Measurements from ENCODE around the gene RHEB. TPM values are rescaled to one million over a fixed set of nuclear protein-coding genes. Genes with fewer than 3 reads are reported as not detected.

Gene RHEB
- polyA plus RNA-seq, 1 of the 3 experiments (the other 2 are of a cell fraction) = 87.3 TPM

DNA sequence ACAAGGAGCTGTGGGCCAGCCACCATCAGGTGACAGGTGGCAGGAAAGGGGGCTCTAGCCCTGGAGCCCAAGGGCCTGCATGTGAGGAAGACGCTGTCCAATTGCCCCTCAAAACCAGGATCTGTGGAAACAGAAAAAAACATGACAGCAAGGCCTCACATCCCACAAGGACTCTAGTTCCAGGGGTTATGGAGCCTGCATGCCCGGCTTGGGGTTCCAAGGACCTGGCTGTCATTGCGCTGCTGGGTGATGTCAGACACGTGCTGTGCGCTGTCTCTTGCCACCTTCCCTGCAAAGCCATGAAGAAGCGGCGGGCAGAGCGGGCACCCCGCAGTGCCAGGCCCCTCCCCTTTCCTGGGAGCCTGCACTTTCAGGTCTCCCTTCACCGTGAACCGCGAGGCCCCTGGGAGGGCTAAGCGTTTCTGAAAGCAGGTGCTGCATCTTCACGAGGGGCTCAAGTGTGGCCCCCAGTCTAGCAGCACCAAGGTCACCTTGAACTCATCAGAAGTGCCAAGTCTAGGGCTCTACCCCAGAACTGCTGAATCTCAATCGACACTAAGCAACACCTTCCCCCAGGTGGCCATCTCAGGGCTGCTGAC, 64.7 kb downstream of the RHEB start:
- H3K9me2 ChIP-seq = no peaks in the 10 kb centered on the region
- WGBS (ENCODE audit: low lambda C conversion rate) = 89% methylated on average over 15 of the region's 15 CpGs
- no peak overlapping the region for H3K27ac ChIP-seq (ENCODE audit: low read depth in 2 of 2, low read length in 1 of 2)
- H3K36me3 ChIP-seq (replicated peaks in 1 of 2; ENCODE audit: control insufficient read depth in 1 of 2, insufficient read depth in 2 of 2, low read length in 1 of 2) = no peaks in the 10 kb centered on the region
- TF ChIP-seq ELF1 (IDR thresholded peaks at IDR 0.05) (no peak), SIN3A (IDR thresholded peaks at IDR 0.05; ENCODE audit: borderline replicate concordance, low read depth, low read length) (no peak), YY1 (IDR thresholded peaks at IDR 0.05; ENCODE audit: low read depth) (no peak), GABPA (IDR thresholded peaks at IDR 0.05; ENCODE audit: low read depth) (no peak), RCOR1 (IDR thresholded peaks at IDR 0.05; ENCODE audit: low read length) (no peak), FOSL2 (IDR thresholded peaks at IDR 0.05; ENCODE audit: borderline replicate concordance, low read depth) (no peak), JUND (IDR thresholded peaks at IDR 0.05) (no peak), EP300 (IDR thresholded peaks at IDR 0.05; ENCODE audit: borderline replicate concordance in 1 of 2, low read depth in 1 of 2, low read length in 1 of 2) (no peak)
- TF ChIP-seq, protein P1, sequence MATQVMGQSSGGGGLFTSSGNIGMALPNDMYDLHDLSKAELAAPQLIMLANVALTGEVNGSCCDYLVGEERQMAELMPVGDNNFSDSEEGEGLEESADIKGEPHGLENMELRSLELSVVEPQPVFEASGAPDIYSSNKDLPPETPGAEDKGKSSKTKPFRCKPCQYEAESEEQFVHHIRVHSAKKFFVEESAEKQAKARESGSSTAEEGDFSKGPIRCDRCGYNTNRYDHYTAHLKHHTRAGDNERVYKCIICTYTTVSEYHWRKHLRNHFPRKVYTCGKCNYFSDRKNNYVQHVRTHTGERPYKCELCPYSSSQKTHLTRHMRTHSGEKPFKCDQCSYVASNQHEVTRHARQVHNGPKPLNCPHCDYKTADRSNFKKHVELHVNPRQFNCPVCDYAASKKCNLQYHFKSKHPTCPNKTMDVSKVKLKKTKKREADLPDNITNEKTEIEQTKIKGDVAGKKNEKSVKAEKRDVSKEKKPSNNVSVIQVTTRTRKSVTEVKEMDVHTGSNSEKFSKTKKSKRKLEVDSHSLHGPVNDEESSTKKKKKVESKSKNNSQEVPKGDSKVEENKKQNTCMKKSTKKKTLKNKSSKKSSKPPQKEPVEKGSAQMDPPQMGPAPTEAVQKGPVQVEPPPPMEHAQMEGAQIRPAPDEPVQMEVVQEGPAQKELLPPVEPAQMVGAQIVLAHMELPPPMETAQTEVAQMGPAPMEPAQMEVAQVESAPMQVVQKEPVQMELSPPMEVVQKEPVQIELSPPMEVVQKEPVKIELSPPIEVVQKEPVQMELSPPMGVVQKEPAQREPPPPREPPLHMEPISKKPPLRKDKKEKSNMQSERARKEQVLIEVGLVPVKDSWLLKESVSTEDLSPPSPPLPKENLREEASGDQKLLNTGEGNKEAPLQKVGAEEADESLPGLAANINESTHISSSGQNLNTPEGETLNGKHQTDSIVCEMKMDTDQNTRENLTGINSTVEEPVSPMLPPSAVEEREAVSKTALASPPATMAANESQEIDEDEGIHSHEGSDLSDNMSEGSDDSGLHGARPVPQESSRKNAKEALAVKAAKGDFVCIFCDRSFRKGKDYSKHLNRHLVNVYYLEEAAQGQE (IDR thresholded peaks at IDR 0.05; ENCODE audit: low read depth, low read length) = no peak
- TF ChIP-seq, protein P2, sequence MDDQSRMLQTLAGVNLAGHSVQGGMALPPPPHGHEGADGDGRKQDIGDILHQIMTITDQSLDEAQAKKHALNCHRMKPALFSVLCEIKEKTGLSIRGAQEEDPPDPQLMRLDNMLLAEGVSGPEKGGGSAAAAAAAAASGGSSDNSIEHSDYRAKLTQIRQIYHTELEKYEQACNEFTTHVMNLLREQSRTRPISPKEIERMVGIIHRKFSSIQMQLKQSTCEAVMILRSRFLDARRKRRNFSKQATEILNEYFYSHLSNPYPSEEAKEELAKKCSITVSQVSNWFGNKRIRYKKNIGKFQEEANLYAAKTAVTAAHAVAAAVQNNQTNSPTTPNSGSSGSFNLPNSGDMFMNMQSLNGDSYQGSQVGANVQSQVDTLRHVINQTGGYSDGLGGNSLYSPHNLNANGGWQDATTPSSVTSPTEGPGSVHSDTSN (IDR thresholded peaks at IDR 0.05) = no peak
- no peaks in the 10 kb centered on the region for H3K9me3 ChIP-seq
- H2AFZ ChIP-seq (ENCODE audit: low read depth) = no peak overlapping the region
- no peak overlapping the region for H3K4me2 ChIP-seq
- no peak overlapping the region for H3K4me3 ChIP-seq (ENCODE audit: low read depth in 2 of 2, low read length in 1 of 2)
- no peaks in the 10 kb centered on the region for H3K79me2 ChIP-seq (ENCODE audit: insufficient read depth)
- H3K9ac ChIP-seq = no peak overlapping the region
- CTCF ChIA-PET = no interaction called here
- H4K20me1 ChIP-seq (ENCODE audit: insufficient read depth) = no peaks in the 10 kb centered on the region
- no peaks in the 10 kb centered on the region for H3K27me3 ChIP-seq (ENCODE audit: insufficient read depth)
- peaks cover 0 to 8% of the 10 kb centered on the region in 2 experiments; a peak in 1 of 4 replicates for H3K4me1 ChIP-seq (ENCODE audit: control insufficient read depth in 1 of 2, insufficient read depth in 2 of 2, low read depth in 1 of 2, low read length in 1 of 2)
- POLR2A ChIA-PET = no interaction called here
- peaks cover 3% of the 10 kb centered on the region for H3F3A ChIP-seq (replicated peaks; ENCODE audit: insufficient read depth)
- no peak for DNase-seq

DNA sequence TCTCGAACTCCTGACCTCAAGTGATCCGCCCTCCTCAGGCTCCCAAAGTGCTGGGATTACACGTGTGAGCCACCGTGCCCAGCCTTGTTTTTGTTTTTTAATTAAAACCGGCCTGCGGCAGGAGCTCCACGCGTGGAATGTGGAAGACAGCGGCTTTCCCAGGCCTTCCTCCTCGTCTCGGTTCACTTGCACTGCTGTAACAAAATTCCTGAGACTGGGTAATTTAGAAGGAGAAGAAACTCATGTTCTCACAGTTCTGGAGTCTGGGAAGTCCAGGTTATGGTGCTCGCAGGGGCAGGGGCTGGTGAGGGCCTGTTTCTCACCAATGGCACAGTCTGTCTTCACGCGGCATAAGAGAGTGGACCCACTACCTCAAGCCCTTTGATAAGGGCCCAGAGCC, 65.4 kb downstream of the RHEB start:
- CTCF ChIA-PET = interaction anchor here (1.2 kb wide), 1 partner anchor 139 kb away, joined by 4 read pairs; no protein-coding TSS in a partner anchor
- Histone ChIP-seq H3K4me1 (ENCODE audit: control insufficient read depth in 1 of 2, insufficient read depth in 2 of 2, low read depth in 1 of 2, low read length in 1 of 2) (peaks cover 0 to under 1% of the 10 kb centered on the region in 2 experiments; a peak in 1 of 4 replicates), H3K27me3 (ENCODE audit: insufficient read depth) (no peaks in the 10 kb centered on the region), H3K4me2 (no peak overlapping the region), H3K4me3 (ENCODE audit: low read depth in 2 of 2, low read length in 1 of 2) (no peak overlapping the region), H3F3A (replicated peaks; ENCODE audit: insufficient read depth) (no peaks in the 10 kb centered on the region), H3K27ac (ENCODE audit: low read depth in 2 of 2, low read length in 1 of 2) (no peak overlapping the region), H4K20me1 (ENCODE audit: insufficient read depth) (no peaks in the 10 kb centered on the region), H3K9ac (no peak overlapping the region), H3K79me2 (ENCODE audit: insufficient read depth) (no peaks in the 10 kb centered on the region), H2AFZ (ENCODE audit: low read depth) (no peak overlapping the region), H3K9me3 (no peaks in the 10 kb centered on the region), H3K36me3 (replicated peaks in 1 of 2; ENCODE audit: control insufficient read depth in 1 of 2, insufficient read depth in 2 of 2, low read length in 1 of 2) (no peaks in the 10 kb centered on the region), H3K9me2 (no peaks in the 10 kb centered on the region)
- WGBS (ENCODE audit: low lambda C conversion rate) = 93% methylated on average over 14 of the region's 14 CpGs
- POLR2A ChIA-PET = no interaction called here
- no peak for DNase-seq
- TF ChIP-seq, protein P3, sequence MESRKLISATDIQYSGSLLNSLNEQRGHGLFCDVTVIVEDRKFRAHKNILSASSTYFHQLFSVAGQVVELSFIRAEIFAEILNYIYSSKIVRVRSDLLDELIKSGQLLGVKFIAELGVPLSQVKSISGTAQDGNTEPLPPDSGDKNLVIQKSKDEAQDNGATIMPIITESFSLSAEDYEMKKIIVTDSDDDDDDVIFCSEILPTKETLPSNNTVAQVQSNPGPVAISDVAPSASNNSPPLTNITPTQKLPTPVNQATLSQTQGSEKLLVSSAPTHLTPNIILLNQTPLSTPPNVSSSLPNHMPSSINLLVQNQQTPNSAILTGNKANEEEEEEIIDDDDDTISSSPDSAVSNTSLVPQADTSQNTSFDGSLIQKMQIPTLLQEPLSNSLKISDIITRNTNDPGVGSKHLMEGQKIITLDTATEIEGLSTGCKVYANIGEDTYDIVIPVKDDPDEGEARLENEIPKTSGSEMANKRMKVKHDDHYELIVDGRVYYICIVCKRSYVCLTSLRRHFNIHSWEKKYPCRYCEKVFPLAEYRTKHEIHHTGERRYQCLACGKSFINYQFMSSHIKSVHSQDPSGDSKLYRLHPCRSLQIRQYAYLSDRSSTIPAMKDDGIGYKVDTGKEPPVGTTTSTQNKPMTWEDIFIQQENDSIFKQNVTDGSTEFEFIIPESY (IDR thresholded peaks at IDR 0.05; ENCODE audit: borderline replicate concordance, low read depth) = no peak
- TF ChIP-seq SIN3A (IDR thresholded peaks at IDR 0.05; ENCODE audit: borderline replicate concordance, low read depth, low read length) (no peak), TAF1 (IDR thresholded peaks at IDR 0.05; ENCODE audit: borderline replicate concordance, low read depth, low read length) (no peak), EP300 (IDR thresholded peaks at IDR 0.05; ENCODE audit: borderline replicate concordance in 1 of 2, low read depth in 1 of 2, low read length in 1 of 2) (no peak), YY1 (IDR thresholded peaks at IDR 0.05; ENCODE audit: low read depth) (no peak), FOXJ3 (CRISPR knock-in tag; IDR thresholded peaks at IDR 0.05) (no peak), POLR2AphosphoS5 (IDR thresholded peaks at IDR 0.05; ENCODE audit: low read depth, low read length) (no peak), NFIC (IDR thresholded peaks at IDR 0.05; ENCODE audit: borderline replicate concordance) (no peak), GATA2 (CRISPR knock-in tag; IDR thresholded peaks at IDR 0.05) (no peak), RXRA (IDR thresholded peaks at IDR 0.05; ENCODE audit: borderline replicate concordance, low read depth) (no peak)
- TF ChIP-seq, protein P2 (IDR thresholded peaks at IDR 0.05) = no peak
- TF ChIP-seq, protein P4, sequence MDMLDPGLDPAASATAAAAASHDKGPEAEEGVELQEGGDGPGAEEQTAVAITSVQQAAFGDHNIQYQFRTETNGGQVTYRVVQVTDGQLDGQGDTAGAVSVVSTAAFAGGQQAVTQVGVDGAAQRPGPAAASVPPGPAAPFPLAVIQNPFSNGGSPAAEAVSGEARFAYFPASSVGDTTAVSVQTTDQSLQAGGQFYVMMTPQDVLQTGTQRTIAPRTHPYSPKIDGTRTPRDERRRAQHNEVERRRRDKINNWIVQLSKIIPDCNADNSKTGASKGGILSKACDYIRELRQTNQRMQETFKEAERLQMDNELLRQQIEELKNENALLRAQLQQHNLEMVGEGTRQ (IDR thresholded peaks at IDR 0.05; ENCODE audit: borderline replicate concordance, low read depth, low read length) = no peak
